Lower lobe of right lung (tissue), 2 donors: ENCODE measurements around the gene TRIM2. TPM values are rescaled to one million over a fixed set of nuclear protein-coding genes. Genes with fewer than 3 reads are reported as not detected.

ENCODE experiments used
- ATAC-seq, 2 donors: fragments of 200-7000 bp; cut with Tn5 transposase; one replicate each; pipeline ENCODE4 v1.9.1; 2020 to 2022; ENCODE audit warnings: mild to moderate bottlenecking in 2 of 2, moderate library complexity in 2 of 2
- DNase-seq: peaks from one replicate; pipeline ENCODE4 v3.0.0-alpha.2; 2020
- H3K27ac ChIP-seq: fragments of 200-600 bp; one replicate; pipeline ENCODE4 v1.8.0; 2022
- H3K27me3 ChIP-seq: fragments of 200-600 bp; one replicate; pipeline ENCODE4 v1.8.0; 2022; ENCODE audit warnings: low read depth
- H3K36me3 ChIP-seq: fragments of 200-600 bp; one replicate; pipeline ENCODE4 v1.8.0; 2022; ENCODE audit warnings: mild to moderate bottlenecking
- H3K4me1 ChIP-seq: fragments of 200-600 bp; one replicate; pipeline ENCODE4 v1.8.0; 2022
- H3K4me3 ChIP-seq: fragments of 200-600 bp; one replicate; pipeline ENCODE4 v1.8.0; 2022; ENCODE audit warnings: mild to moderate bottlenecking
- H3K9me3 ChIP-seq: fragments of 200-600 bp; one replicate; pipeline ENCODE4 v1.8.0; 2022
- CTCF ChIP-seq: fragments of 200-600 bp; IDR thresholded peaks from one replicate; pipeline ENCODE4 v1.8.0; 2022; ENCODE audit warnings: antibody characterized with exemption, mild to moderate bottlenecking
- intact Hi-C: fragments of 100-400 bp; cut with DNase I; formaldehyde crosslinking; loops from one replicate; pipeline ENCODE4 v1.11.0; 2022
- total RNA-seq: library from RNA; stranded (reverse); fragmentation: NEBNext Ultra II Directional; extraction: Animal tissue kit (Norgen Biotek cat#: 25700); gene quantifications from one replicate; pipeline ENCODE4 v1.2.1, GENCODE V29; 2021
- donor health status: DM: no; HTN: yes; CAD: no; lungs with severe emphysema.

The TRIM2 gene
- total RNA-seq, 1 donor from 2014 or later, result 32.6 TPM

- Histone ChIP-seq H3K4me1 (no peaks in the 10 kb centered on the region), H3K36me3 (no peaks in the 10 kb centered on the region), H3K4me3 (no peak overlapping the region), H3K27me3 (no peaks in the 10 kb centered on the region), H3K27ac (no peak overlapping the region), H3K9me3 (no peaks in the 10 kb centered on the region)
- DNase-seq (no peak), ATAC-seq (peak; percentile 81 to 85)
- intact Hi-C loops, result no loop called here
- TF ChIP-seq CTCF, result no peak
These were observed 5.2 kb downstream of the TRIM2 start for GRCh38 chr4:153209410-153209809.

- intact Hi-C loops, result no loop called here
- DNase-seq (no peak), ATAC-seq (no peak)
- Histone ChIP-seq H3K9me3 (no peaks in the 10 kb centered on the region), H3K36me3 (no peaks in the 10 kb centered on the region), H3K27me3 (no peaks in the 10 kb centered on the region), H3K27ac (no peak overlapping the region), H3K4me1 (no peaks in the 10 kb centered on the region), H3K4me3 (no peak overlapping the region)
- TF ChIP-seq CTCF, result no peak
These were observed 6.5 kb downstream of the TRIM2 start for GRCh38 chr4:153210727-153211126.

GRCh38 chr4:153211986-153212728 lies 7.9 kb downstream of the TRIM2 start:
- no peak overlapping the region for H3K27ac ChIP-seq
- DNase-seq (no peak), ATAC-seq (no peak)
- H3K36me3 ChIP-seq, result no peaks in the 10 kb centered on the region
- intact Hi-C loops, result no loop called here
- no peak for TF ChIP-seq CTCF
- H3K4me1 ChIP-seq, result no peaks in the 10 kb centered on the region
- H3K27me3 ChIP-seq, result no peaks in the 10 kb centered on the region
- no peaks in the 10 kb centered on the region for H3K9me3 ChIP-seq
- H3K4me3 ChIP-seq, result no peak overlapping the region

- intact Hi-C loops, result no loop called here
- TF ChIP-seq CTCF, result no peak
- ATAC-seq (peak; percentile 46 to 64), DNase-seq (no peak)
- Histone ChIP-seq H3K27me3 (no peaks in the 10 kb centered on the region), H3K27ac (no peak overlapping the region), H3K9me3 (no peaks in the 10 kb centered on the region), H3K4me3 (no peak overlapping the region), H3K4me1 (no peaks in the 10 kb centered on the region), H3K36me3 (no peaks in the 10 kb centered on the region)
These were observed 8.5 kb downstream of the TRIM2 start for GRCh38 chr4:153212736-153213135.

- intact Hi-C loops, result no loop called here
- no peaks in the 10 kb centered on the region for H3K9me3 ChIP-seq
These were observed 11.7 kb downstream of the TRIM2 start for GRCh38 chr4:153215921-153216320.

More at GRCh38 chr4:153215921-153216320, 11.7 kb downstream of the TRIM2 start:
- DNase-seq (no peak), ATAC-seq (no peak)
- Histone ChIP-seq H3K4me3 (no peak overlapping the region), H3K4me1 (no peaks in the 10 kb centered on the region), H3K36me3 (no peaks in the 10 kb centered on the region), H3K27ac (no peak overlapping the region), H3K27me3 (no peaks in the 10 kb centered on the region)
- no peak for TF ChIP-seq CTCF
